Hematopoietic multipotent progenitor cell treated with erythropoietin and hydrocortisone succinate and interleukin-3 and kit ligand, for 6 days (in vitro differentiated cells): Measurements from ENCODE around the gene RGS3.
"Not testable (repeated sequence)": the region's sequence is repeated elsewhere in the genome, so short reads cannot be mapped to it uniquely, and the experiment has no call there.

Experiments
- DNase-seq: peaks from one replicate; pipeline ENCODE4 v3.0.0-alpha.2; 2015

The RGS3 gene

GRCh38 chr9:113532809-113533190, 69.3 kb downstream of the RGS3 start:
- DNase-seq: no peak

GRCh38 chr9:113533335-113534225, 70.1 kb downstream of the RGS3 start:
- no peak for DNase-seq

- no peak for DNase-seq
Measured at GRCh38 chr9:113535756-113536155, 72.2 kb downstream of the RGS3 start.

GRCh38 chr9:113536166-113536482, 72.6 kb downstream of the RGS3 start:
- DNase-seq: no peak

- DNase-seq: no peak
Measured at GRCh38 chr9:113536483-113537228, 73.1 kb downstream of the RGS3 start.

GRCh38 chr9:113537229-113537810, 73.8 kb downstream of the RGS3 start:
- DNase-seq: no peak

GRCh38 chr9:113538131-113538530, 74.6 kb downstream of the RGS3 start:
- DNase-seq: no peak

- no peak for DNase-seq
Measured at GRCh38 chr9:113538701-113539430, 75.3 kb downstream of the RGS3 start.

- no peak for DNase-seq
Measured at GRCh38 chr9:113540466-113540865, 76.9 kb downstream of the RGS3 start.

- DNase-seq: peak; percentile 93
Measured at GRCh38 chr9:113541019-113541900, 77.7 kb downstream of the RGS3 start.

GRCh38 chr9:113542006-113542405, 78.5 kb downstream of the RGS3 start:
- no peak for DNase-seq

- DNase-seq: peak; percentile 95
Measured at GRCh38 chr9:113542741-113543140, 79.2 kb downstream of the RGS3 start.

GRCh38 chr9:113543296-113543981, 79.9 kb downstream of the RGS3 start:
- DNase-seq: no peak

GRCh38 chr9:113543982-113544303, 80.4 kb downstream of the RGS3 start:
- DNase-seq: no peak

- DNase-seq: no peak
Measured at GRCh38 chr9:113545068-113545467, 81.5 kb downstream of the RGS3 start.

GRCh38 chr9:113546566-113546965, 83.0 kb downstream of the RGS3 start:
- no peak for DNase-seq

- DNase-seq: no peak
Measured at GRCh38 chr9:113547501-113547900, 84.0 kb downstream of the RGS3 start.

- peak; percentile 77 for DNase-seq
Measured at GRCh38 chr9:113548221-113549041, 84.9 kb downstream of the RGS3 start.

- DNase-seq: not testable (repeated sequence)
Measured at GRCh38 chr9:113549892-113550291, 86.4 kb downstream of the RGS3 start.

- no peak for DNase-seq
Measured at GRCh38 chr9:113556877-113557593, 93.5 kb downstream of the RGS3 start.
